ENCODE data around the gene CASP10. TPM values are rescaled to one million over a fixed set of nuclear protein-coding genes. Genes with fewer than 3 reads are reported as not detected.
A peak's percentile ranks its signal among the peaks of the same experiment; 100 is the strongest.
"Not testable (repeated sequence)": the region's sequence is repeated elsewhere in the genome, so short reads cannot be mapped to it uniquely, and the experiment has no call there.

CASP10 gene
- total and polyA plus RNA-seq, 3 experiments from 2014 or later, result 6.7 to 8.1 (median 7.3) TPM

GRCh38 chr2:201176081-201176481, 6.9 kb upstream of the CASP10 start:
- no peak for DNase-seq
- Mint-ChIP-seq H3K27me3 (no peaks in the 10 kb centered on the region), H3K4me1 (peaks cover 12 to 15% (median 13%) of the 10 kb centered on the region in 3 donors), H3K9me3 (peaks cover 6 to 13% (median 12%) of the 10 kb centered on the region in 5 donors), H3K36me3 (peaks cover 0 to 4% (median 0%) of the 10 kb centered on the region in 3 donors), H3K27ac (peak overlapping the region in 1 of 8 donors; percentile 68), H3K4me3 (no peak overlapping the region)
- Histone ChIP-seq H3K36me3 (ENCODE audit: insufficient read depth, low read length) (no peaks in the 10 kb centered on the region), H3K4me3 (ENCODE audit: low read length) (no peak overlapping the region), H3K27me3 (ENCODE audit: insufficient read depth, low read length, poor library complexity, severe bottlenecking) (no peaks in the 10 kb centered on the region), H3K9me3 (ENCODE audit: low read length) (peaks cover 2% of the 10 kb centered on the region), H3K4me1 (ENCODE audit: insufficient read depth, low read length) (peaks cover 5% of the 10 kb centered on the region), H3K27ac (ENCODE audit: low read depth, low read length) (no peak overlapping the region)
- POLR2A ChIA-PET, result no interaction called here
- CTCF ChIA-PET, result interaction anchor here (1.2 to 2.8 kb wide), 3 partner anchors 18 to 275 kb away, joined by 4 to 28 read pairs (median 10); no protein-coding TSS in a partner anchor

DNA sequence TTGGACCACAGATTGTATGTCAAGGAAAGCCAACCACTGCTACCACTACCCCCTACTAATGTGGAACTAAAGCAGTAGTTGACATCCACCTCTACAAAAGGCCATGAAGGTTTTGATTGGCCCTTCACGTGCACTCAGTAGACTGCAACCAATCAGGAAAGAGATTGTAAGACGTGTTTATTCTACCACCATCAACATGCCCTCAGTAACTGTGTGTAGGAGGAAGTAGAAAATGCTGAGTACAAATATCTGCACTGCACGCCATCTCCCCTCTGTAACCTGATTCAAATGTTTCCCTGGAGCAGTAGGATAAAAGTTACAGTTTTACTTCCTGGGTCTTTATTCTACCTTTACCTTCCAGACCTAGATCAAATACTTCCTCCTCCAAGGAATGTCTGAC, 2.9 kb upstream of the CASP10 start:
- CTCF ChIA-PET, result interaction anchor here (1.0 kb wide), 1 partner anchor 52 kb away, joined by 6 read pairs; no protein-coding TSS in a partner anchor
- no peaks in the 10 kb centered on the region for H3K9me3 ChIP-seq (ENCODE audit: low read length)
- no peaks in the 10 kb centered on the region for H3K27me3 ChIP-seq (ENCODE audit: insufficient read depth, low read length, poor library complexity, severe bottlenecking)
- no peak overlapping the region for H3K27ac ChIP-seq (ENCODE audit: low read depth, low read length)
- Mint-ChIP-seq H3K4me1 (peaks cover 29 to 33% (median 32%) of the 10 kb centered on the region in 3 donors), H3K4me3 (no peak overlapping the region), H3K27ac (peak overlapping the region in 1 of 8 donors; percentile 68), H3K36me3 (peaks cover 0 to 5% (median 0%) of the 10 kb centered on the region in 3 donors), H3K27me3 (no peaks in the 10 kb centered on the region), H3K9me3 (no peaks in the 10 kb centered on the region)
- H3K36me3 ChIP-seq (ENCODE audit: insufficient read depth, low read length), result no peaks in the 10 kb centered on the region
- POLR2A ChIA-PET, result no interaction called here
- peaks cover 5% of the 10 kb centered on the region for H3K4me1 ChIP-seq (ENCODE audit: insufficient read depth, low read length)
- no peak for DNase-seq
- no peak overlapping the region for H3K4me3 ChIP-seq (ENCODE audit: low read length)

DNA sequence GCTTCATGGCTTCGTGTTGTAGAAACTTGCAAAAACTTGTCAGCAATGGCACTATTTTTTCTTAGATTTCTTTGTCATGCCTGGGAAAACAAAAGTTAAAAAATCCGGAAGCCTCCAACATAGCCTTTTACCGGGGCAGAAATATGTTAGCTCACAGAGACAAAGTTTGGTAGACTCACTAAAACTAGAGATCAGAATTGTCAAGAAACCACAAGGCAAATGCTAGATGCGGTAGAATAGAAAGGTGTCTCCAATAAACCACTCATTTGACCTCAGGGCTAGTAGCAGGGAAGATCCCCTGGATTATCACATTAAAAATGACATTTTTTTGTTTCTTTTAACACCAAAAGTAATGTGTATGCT, 405 bp downstream of the CASP10 start:
- Histone ChIP-seq H3K27ac (ENCODE audit: low read depth, low read length) (peak overlapping the region; percentile 81), H3K4me3 (ENCODE audit: low read length) (peak overlapping the region; percentile 93), H3K9me3 (ENCODE audit: low read length) (no peaks in the 10 kb centered on the region), H3K27me3 (ENCODE audit: insufficient read depth, low read length, poor library complexity, severe bottlenecking) (no peaks in the 10 kb centered on the region), H3K4me1 (ENCODE audit: insufficient read depth, low read length) (peaks cover 27% of the 10 kb centered on the region), H3K36me3 (ENCODE audit: insufficient read depth, low read length) (no peaks in the 10 kb centered on the region)
- Mint-ChIP-seq H3K4me3 (peak overlapping the region; percentile 88 to 97 (median 92)), H3K27me3 (no peaks in the 10 kb centered on the region), H3K4me1 (peaks cover 46 to 55% (median 54%) of the 10 kb centered on the region in 3 donors), H3K9me3 (no peaks in the 10 kb centered on the region), H3K27ac (peak overlapping the region in 7 of 8 donors; percentile 76 to 97 (median 93)), H3K36me3 (peaks cover 1 to 23% (median 5%) of the 10 kb centered on the region in 3 donors)
- ChIA-PET POLR2A (interaction anchor here (0.8 to 1.7 kb wide), 9 partner anchors 7 to 470 kb away, joined by 3 to 21 read pairs (median 4); partner anchors contain the start of genes CFLAR, CLK1 and NIF3L1), CTCF (interaction anchor here (1.0 to 3.3 kb wide), 17 partner anchors 9 to 282 kb away, joined by 3 to 74 read pairs (median 5); partner anchors contain the start of genes ORC2, STRADB and TRAK2)
- DNase-seq, result peak in 1 of 5 donors; percentile 33

DNA sequence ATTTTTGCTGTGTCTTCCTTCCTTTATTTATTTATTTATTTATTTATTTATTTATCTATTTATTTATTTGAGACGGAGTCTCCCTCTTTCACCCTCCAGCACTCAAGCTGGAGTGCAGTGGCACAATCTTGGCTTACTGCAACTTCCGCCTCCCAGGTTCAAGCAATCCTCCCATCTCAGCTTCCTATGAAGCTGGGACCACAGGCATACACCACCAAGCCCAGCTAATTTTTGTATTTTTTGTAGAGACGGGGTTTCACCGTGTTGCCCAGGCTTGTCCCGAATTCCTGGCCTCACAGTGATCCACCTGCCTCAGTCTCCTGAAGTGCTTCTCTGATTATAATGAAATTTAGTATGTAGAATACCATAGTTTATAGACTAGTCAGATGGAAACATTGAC, 894 bp downstream of the CASP10 start:
- H3K36me3 Mint-ChIP-seq, result peaks cover 4 to 26% (median 8%) of the 10 kb centered on the region in 3 donors
- peak overlapping the region; percentile 11 for H3K27ac ChIP-seq (ENCODE audit: low read depth, low read length)
- peaks cover 27% of the 10 kb centered on the region for H3K4me1 ChIP-seq (ENCODE audit: insufficient read depth, low read length)
- not testable (repeated sequence) for H3K27me3 ChIP-seq (ENCODE audit: insufficient read depth, low read length, poor library complexity, severe bottlenecking); H3K27me3 Mint-ChIP-seq; H3K36me3 ChIP-seq (ENCODE audit: insufficient read depth, low read length); H3K9me3 ChIP-seq (ENCODE audit: low read length); H3K9me3 Mint-ChIP-seq
- peak in 1 of 5 donors; percentile 28 for DNase-seq
- peak overlapping the region; percentile 84 to 97 (median 89) for H3K4me3 Mint-ChIP-seq
- H3K4me1 Mint-ChIP-seq, result peaks cover 49 to 59% (median 57%) of the 10 kb centered on the region in 3 donors
- peak overlapping the region; percentile 73 to 94 (median 88) for H3K27ac Mint-ChIP-seq
- ChIA-PET CTCF (interaction anchor here (1.5 to 3.3 kb wide), 6 partner anchors 8 to 282 kb away, joined by 3 to 74 read pairs (median 7); no protein-coding TSS in a partner anchor), POLR2A (interaction anchor here (0.7 to 1.7 kb wide), 5 partner anchors 12 to 320 kb away, joined by 3 to 21 read pairs (median 3); partner anchors contain the start of genes CFLAR and CLK1)
- H3K4me3 ChIP-seq (ENCODE audit: low read length), result peak overlapping the region; percentile 93

GRCh38 chr2:201184248-201184647, 1.3 kb downstream of the CASP10 start:
- CTCF ChIA-PET, result interaction anchor here (3.3 kb wide), 2 partner anchors 11 to 49 kb away, joined by 16 to 74 read pairs; no protein-coding TSS in a partner anchor
- Mint-ChIP-seq H3K36me3 (peaks cover 4 to 26% (median 8%) of the 10 kb centered on the region in 3 donors), H3K4me3 (peak overlapping the region; percentile 84 to 97 (median 89)), H3K4me1 (peaks cover 49 to 59% (median 57%) of the 10 kb centered on the region in 3 donors), H3K27ac (peak overlapping the region; percentile 7 to 94 (median 88))
- peak overlapping the region; percentile 93 for H3K4me3 ChIP-seq (ENCODE audit: low read length)
- POLR2A ChIA-PET, result interaction anchor here (0.7 kb wide), 1 partner anchor 81 kb away, joined by 3 read pairs; no protein-coding TSS in a partner anchor
- H3K27ac ChIP-seq (ENCODE audit: low read depth, low read length), result peak overlapping the region; percentile 11
- peaks cover 32% of the 10 kb centered on the region for H3K4me1 ChIP-seq (ENCODE audit: insufficient read depth, low read length)
- H3K27me3 Mint-ChIP-seq; H3K36me3 ChIP-seq (ENCODE audit: insufficient read depth, low read length); H3K27me3 ChIP-seq (ENCODE audit: insufficient read depth, low read length, poor library complexity, severe bottlenecking); H3K9me3 Mint-ChIP-seq; H3K9me3 ChIP-seq (ENCODE audit: low read length): not testable (repeated sequence)
- DNase-seq, result peak in 1 of 5 donors; percentile 12

DNA sequence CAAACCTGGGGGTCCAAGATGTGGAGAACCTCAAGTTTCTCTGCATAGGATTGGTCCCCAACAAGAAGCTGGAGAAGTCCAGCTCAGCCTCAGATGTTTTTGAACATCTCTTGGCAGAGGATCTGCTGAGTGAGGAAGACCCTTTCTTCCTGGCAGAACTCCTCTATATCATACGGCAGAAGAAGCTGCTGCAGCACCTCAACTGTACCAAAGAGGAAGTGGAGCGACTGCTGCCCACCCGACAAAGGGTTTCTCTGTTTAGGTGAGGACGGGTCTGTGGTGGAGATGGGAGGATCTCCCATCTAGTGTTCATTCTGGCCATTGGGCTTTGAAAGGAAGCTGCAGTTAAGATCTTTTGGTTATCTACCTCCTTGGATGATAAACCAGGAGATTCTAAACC, 2.9 kb downstream of the CASP10 start:
- Histone ChIP-seq H3K27ac (ENCODE audit: low read depth, low read length) (no peak overlapping the region), H3K36me3 (ENCODE audit: insufficient read depth, low read length) (no peaks in the 10 kb centered on the region), H3K9me3 (ENCODE audit: low read length) (no peaks in the 10 kb centered on the region), H3K4me1 (ENCODE audit: insufficient read depth, low read length) (peaks cover 46% of the 10 kb centered on the region), H3K4me3 (ENCODE audit: low read length) (peak overlapping the region; percentile 48), H3K27me3 (ENCODE audit: insufficient read depth, low read length, poor library complexity, severe bottlenecking) (no peaks in the 10 kb centered on the region)
- Mint-ChIP-seq H3K4me1 (peaks cover 55 to 71% (median 66%) of the 10 kb centered on the region in 3 donors), H3K36me3 (peaks cover 4 to 35% (median 8%) of the 10 kb centered on the region in 3 donors), H3K9me3 (no peaks in the 10 kb centered on the region), H3K27ac (peak overlapping the region; percentile 47 to 94 (median 88)), H3K27me3 (no peaks in the 10 kb centered on the region), H3K4me3 (peak overlapping the region; percentile 83 to 97 (median 89))
- ChIA-PET CTCF (interaction anchor here (0.8 to 1.3 kb wide), 3 partner anchors 46 to 114 kb away, joined by 3 to 5 read pairs (median 3); partner anchors contain the start of gene NDUFB3), POLR2A (no interaction called here)
- peak in 1 of 5 donors; percentile 16 for DNase-seq

- POLR2A ChIA-PET, result interaction anchor here (0.6 kb wide), 1 partner anchor 10 kb away, joined by 3 read pairs; no protein-coding TSS in a partner anchor
These were observed 4.0 kb downstream of the CASP10 start for GRCh38 chr2:201186982-201187381.

GRCh38 chr2:201188449-201188848, 5.5 kb downstream of the CASP10 start:
- no peak for DNase-seq
- peaks cover 4 to 35% (median 8%) of the 10 kb centered on the region in 3 donors for H3K36me3 Mint-ChIP-seq
- Histone ChIP-seq H3K36me3 (ENCODE audit: insufficient read depth, low read length) (no peaks in the 10 kb centered on the region), H3K4me3 (ENCODE audit: low read length) (no peak overlapping the region), H3K27ac (ENCODE audit: low read depth, low read length) (no peak overlapping the region), H3K9me3 (ENCODE audit: low read length) (no peaks in the 10 kb centered on the region), H3K4me1 (ENCODE audit: insufficient read depth, low read length) (peaks cover 70% of the 10 kb centered on the region), H3K27me3 (ENCODE audit: insufficient read depth, low read length, poor library complexity, severe bottlenecking) (no peaks in the 10 kb centered on the region)
- H3K27me3 Mint-ChIP-seq, result no peaks in the 10 kb centered on the region
- ChIA-PET CTCF (interaction anchor here (2.1 kb wide), 1 partner anchor 44 kb away, joined by 11 read pairs; no protein-coding TSS in a partner anchor), POLR2A (no interaction called here)
- H3K9me3 Mint-ChIP-seq, result no peaks in the 10 kb centered on the region
- H3K27ac Mint-ChIP-seq, result peak overlapping the region; percentile 29 to 91 (median 72)
- H3K4me1 Mint-ChIP-seq, result peaks cover 69 to 86% (median 81%) of the 10 kb centered on the region in 3 donors
- H3K4me3 Mint-ChIP-seq, result peak overlapping the region in 2 of 7 donors; percentile 16 to 43

More at GRCh38 chr2:201186982-201187381, 4.0 kb downstream of the CASP10 start:
- Mint-ChIP-seq H3K27me3 (no peaks in the 10 kb centered on the region), H3K9me3 (no peaks in the 10 kb centered on the region), H3K4me1 (peaks cover 66 to 82% (median 77%) of the 10 kb centered on the region in 3 donors), H3K36me3 (peaks cover 4 to 36% (median 8%) of the 10 kb centered on the region in 3 donors), H3K27ac (peak overlapping the region in 7 of 8 donors; percentile 12 to 91 (median 64)), H3K4me3 (peak overlapping the region in 5 of 7 donors; percentile 5 to 57 (median 18))
- CTCF ChIA-PET, result no interaction called here
- Histone ChIP-seq H3K4me1 (ENCODE audit: insufficient read depth, low read length) (peaks cover 57% of the 10 kb centered on the region), H3K27ac (ENCODE audit: low read depth, low read length) (no peak overlapping the region), H3K9me3 (ENCODE audit: low read length) (no peaks in the 10 kb centered on the region), H3K27me3 (ENCODE audit: insufficient read depth, low read length, poor library complexity, severe bottlenecking) (no peaks in the 10 kb centered on the region), H3K36me3 (ENCODE audit: insufficient read depth, low read length) (no peaks in the 10 kb centered on the region), H3K4me3 (ENCODE audit: low read length) (no peak overlapping the region)
- no peak for DNase-seq

Data from CD8-positive, alpha-beta memory T cell (primary cell).